Loucy (cell line): ENCODE results near the gene EVX2.

Experiments used
- H2AFZ ChIP-seq: fragments of 200-600 bp; sonication (generic); 2 replicates; pipeline ENCODE4 v1.6.0; 2016; ENCODE audit warnings: antibody characterized with exemption, mild to moderate bottlenecking, low read length, moderate library complexity
- H3F3A ChIP-seq: fragments of 200-600 bp; 2 replicates; pipeline ENCODE4 v1.6.0; 2016; ENCODE audit warnings: antibody characterized with exemption, low read depth, mild to moderate bottlenecking
- H3K27me3 ChIP-seq: fragments of 200-600 bp; sonication (generic); 2 replicates; pipeline ENCODE4 v1.6.1; 2014; ENCODE audit warnings: low read length, mild to moderate bottlenecking; ENCODE audit not compliant: insufficient read depth, poor library complexity, severe bottlenecking
- H3K36me3 ChIP-seq: fragments of 200-600 bp; sonication (generic); 2 replicates; pipeline ENCODE4 v1.6.1; 2016; ENCODE audit warnings: low read length; ENCODE audit not compliant: insufficient read depth
- H3K4me1 ChIP-seq: fragments of 200-600 bp; sonication (generic); 2 replicates; pipeline ENCODE4 v1.5.1; 2014; ENCODE audit warnings: low read length, mild to moderate bottlenecking; ENCODE audit not compliant: insufficient read depth, poor library complexity, severe bottlenecking
- H3K4me2 ChIP-seq: fragments of 200-600 bp; sonication (generic); 2 replicates; pipeline ENCODE4 v1.6.0; 2014; ENCODE audit warnings: antibody characterized with exemption, low read length, low read depth, mild to moderate bottlenecking; ENCODE audit not compliant: poor library complexity, severe bottlenecking
- H3K4me3 ChIP-seq: fragments of 200-600 bp; sonication (generic); 2 replicates; pipeline ENCODE4 v1.5.1; 2014; ENCODE audit warnings: low read length, mild to moderate bottlenecking, mixed read lengths; ENCODE audit not compliant: poor library complexity, severe bottlenecking
- H3K79me2 ChIP-seq: fragments of 200-600 bp; sonication (generic); 2 replicates; pipeline ENCODE4 v1.6.1; 2014; ENCODE audit warnings: low read length; ENCODE audit not compliant: insufficient read depth
- H3K9ac ChIP-seq: fragments of 200-600 bp; sonication (generic); 2 replicates; pipeline ENCODE4 v1.6.0; 2014; ENCODE audit warnings: mild to moderate bottlenecking, low read depth, low read length, moderate library complexity; ENCODE audit not compliant: poor library complexity, severe bottlenecking
- H3K9me2 ChIP-seq: fragments of 200-600 bp; sonication (generic); replicated peaks from 2 replicates; pipeline ENCODE4 v1.6.1; 2016; ENCODE audit warnings: low read depth, low read length, mixed read lengths
- H3K9me3 ChIP-seq: fragments of 200-600 bp; sonication (generic); 2 replicates; pipeline ENCODE4 v1.6.1; 2014; ENCODE audit warnings: mild to moderate bottlenecking, antibody characterized with exemption, low read length, low read depth; ENCODE audit not compliant: insufficient read depth
- H4K20me1 ChIP-seq: fragments of 200-600 bp; sonication (generic); 2 replicates; pipeline ENCODE4 v1.6.0; 2014; ENCODE audit warnings: antibody characterized with exemption, low read length, mild to moderate bottlenecking; ENCODE audit not compliant: insufficient read depth, poor library complexity, severe bottlenecking
- CTCF ChIP-seq: fragments of 200-600 bp; sonication (generic); conservative IDR thresholded peaks from 2 replicates; pipeline ENCODE4 v1.5.1; 2014; ENCODE audit warnings: mild to moderate bottlenecking, antibody characterized with exemption, low read length
- EZH2phosphoT487 ChIP-seq: fragments of 200-600 bp; IDR thresholded peaks from 2 replicates; pipeline ENCODE4 v1.6.1; 2018; ENCODE audit warnings: antibody characterized with exemption, mild to moderate bottlenecking, moderate library complexity, borderline replicate concordance

EVX2 gene

GRCh38 chr2:176068419-176068832, 15.3 kb downstream of the EVX2 start:
- no peak overlapping the region for H3K4me3 ChIP-seq
- H3K9me2 ChIP-seq: no peaks in the 10 kb centered on the region
- no peaks in the 10 kb centered on the region for H3K79me2 ChIP-seq
- no peak overlapping the region for H3K4me2 ChIP-seq
- H3F3A ChIP-seq: no peaks in the 10 kb centered on the region
- H3K9ac ChIP-seq: no peak overlapping the region
- no peak for TF ChIP-seq EZH2phosphoT487
- no peak for TF ChIP-seq CTCF
- H4K20me1 ChIP-seq: no peaks in the 10 kb centered on the region
- H2AFZ ChIP-seq: no peak overlapping the region
- no peaks in the 10 kb centered on the region for H3K9me3 ChIP-seq
- no peaks in the 10 kb centered on the region for H3K27me3 ChIP-seq
- no peaks in the 10 kb centered on the region for H3K36me3 ChIP-seq
- H3K4me1 ChIP-seq: no peaks in the 10 kb centered on the region

- Histone ChIP-seq H3K36me3 (no peaks in the 10 kb centered on the region), H3K4me3 (no peak overlapping the region), H3K9me3 (no peaks in the 10 kb centered on the region), H3K79me2 (no peaks in the 10 kb centered on the region), H3K27me3 (no peaks in the 10 kb centered on the region), H3K4me2 (no peak overlapping the region), H3K4me1 (no peaks in the 10 kb centered on the region), H4K20me1 (no peaks in the 10 kb centered on the region), H3K9ac (no peak overlapping the region), H3F3A (no peaks in the 10 kb centered on the region), H3K9me2 (no peaks in the 10 kb centered on the region), H2AFZ (no peak overlapping the region)
- TF ChIP-seq EZH2phosphoT487 (no peak), CTCF (no peak)
Measured at GRCh38 chr2:176067589-176068418, 16.0 kb downstream of the EVX2 start.

- Histone ChIP-seq H3K9me2 (no peaks in the 10 kb centered on the region), H4K20me1 (no peaks in the 10 kb centered on the region), H3F3A (no peaks in the 10 kb centered on the region), H3K79me2 (no peaks in the 10 kb centered on the region), H3K27me3 (no peaks in the 10 kb centered on the region), H3K9me3 (no peaks in the 10 kb centered on the region), H3K36me3 (no peaks in the 10 kb centered on the region), H3K4me2 (no peak overlapping the region), H2AFZ (no peak overlapping the region), H3K4me3 (no peak overlapping the region), H3K9ac (no peak overlapping the region), H3K4me1 (no peaks in the 10 kb centered on the region)
- TF ChIP-seq CTCF (no peak), EZH2phosphoT487 (no peak)
Measured at GRCh38 chr2:176066645-176067588, 16.8 kb downstream of the EVX2 start.
